ENCODE results near the gene MCRS1.
A peak's percentile ranks its signal among the peaks of the same experiment; 100 is the strongest.

Gene MCRS1

DNA sequence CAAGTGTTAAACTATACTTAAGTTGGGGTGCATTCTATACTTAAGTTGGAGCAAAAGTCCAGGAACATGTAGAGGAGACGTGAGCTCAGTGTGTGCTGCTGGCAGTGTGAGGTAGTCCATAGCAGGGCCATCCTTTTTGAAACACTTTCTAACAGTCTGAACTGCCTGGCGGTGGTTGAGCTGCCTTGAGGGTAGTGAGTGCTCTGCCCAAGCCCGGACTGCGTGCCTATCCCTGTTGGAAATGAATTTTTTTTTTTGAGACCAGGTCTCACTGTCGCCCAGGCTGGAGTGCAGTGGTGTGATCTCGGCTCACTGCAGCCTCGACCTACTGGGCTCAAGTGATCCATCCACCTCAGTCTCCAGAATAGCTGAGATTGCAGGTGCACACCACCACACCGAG, 15.0 kb downstream of the MCRS1 start:
- TF ChIP-seq, protein P1, sequence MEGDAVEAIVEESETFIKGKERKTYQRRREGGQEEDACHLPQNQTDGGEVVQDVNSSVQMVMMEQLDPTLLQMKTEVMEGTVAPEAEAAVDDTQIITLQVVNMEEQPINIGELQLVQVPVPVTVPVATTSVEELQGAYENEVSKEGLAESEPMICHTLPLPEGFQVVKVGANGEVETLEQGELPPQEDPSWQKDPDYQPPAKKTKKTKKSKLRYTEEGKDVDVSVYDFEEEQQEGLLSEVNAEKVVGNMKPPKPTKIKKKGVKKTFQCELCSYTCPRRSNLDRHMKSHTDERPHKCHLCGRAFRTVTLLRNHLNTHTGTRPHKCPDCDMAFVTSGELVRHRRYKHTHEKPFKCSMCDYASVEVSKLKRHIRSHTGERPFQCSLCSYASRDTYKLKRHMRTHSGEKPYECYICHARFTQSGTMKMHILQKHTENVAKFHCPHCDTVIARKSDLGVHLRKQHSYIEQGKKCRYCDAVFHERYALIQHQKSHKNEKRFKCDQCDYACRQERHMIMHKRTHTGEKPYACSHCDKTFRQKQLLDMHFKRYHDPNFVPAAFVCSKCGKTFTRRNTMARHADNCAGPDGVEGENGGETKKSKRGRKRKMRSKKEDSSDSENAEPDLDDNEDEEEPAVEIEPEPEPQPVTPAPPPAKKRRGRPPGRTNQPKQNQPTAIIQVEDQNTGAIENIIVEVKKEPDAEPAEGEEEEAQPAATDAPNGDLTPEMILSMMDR (IDR thresholded peaks at IDR 0.05; ENCODE audit: extremely low read depth, missing control alignments) = no peak
- DNase-seq (ENCODE audit: low spot score) = no peak

DNA sequence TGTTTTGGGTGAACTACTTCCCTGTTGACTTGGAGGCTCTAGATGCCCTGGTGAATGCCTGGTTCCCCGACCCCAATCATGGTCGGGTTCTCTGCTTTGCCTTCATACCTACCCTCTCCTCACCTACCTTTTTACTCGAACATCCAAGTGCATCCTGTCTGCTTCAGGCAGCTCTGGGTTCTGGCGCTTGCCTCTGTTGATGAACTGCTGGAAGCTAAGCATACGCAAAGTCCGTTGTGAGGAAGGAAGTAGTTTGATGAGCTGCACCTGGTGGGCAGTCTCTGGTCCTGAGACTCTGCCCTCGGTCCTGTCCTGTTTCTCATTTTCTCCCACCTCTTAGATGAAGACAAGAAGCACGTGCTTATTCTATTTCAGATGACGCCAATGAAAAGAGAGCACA, 15.5 kb downstream of the MCRS1 start:
- no peak for DNase-seq (ENCODE audit: low spot score)

DNA sequence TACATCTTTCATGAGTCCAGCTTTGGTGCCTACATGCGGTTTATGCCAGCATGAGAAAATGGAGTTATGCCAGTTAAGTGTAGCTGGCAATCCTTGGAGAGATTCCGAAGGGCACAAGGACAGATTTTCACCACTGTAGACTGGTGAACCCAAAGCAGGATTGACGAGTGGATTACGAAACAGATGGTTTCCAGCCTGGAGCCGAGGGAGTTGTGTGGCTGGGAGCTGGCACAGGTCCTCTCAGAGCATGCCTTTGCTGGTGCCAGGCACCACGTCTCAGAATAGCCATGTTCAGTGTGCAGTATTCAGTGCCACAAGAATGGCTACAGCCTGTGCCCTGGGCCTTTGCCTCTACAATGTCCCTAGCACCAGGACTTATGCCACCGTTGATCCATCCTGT, 15.9 kb downstream of the MCRS1 start:
- no peak for DNase-seq (ENCODE audit: low spot score)
- TF ChIP-seq, protein P1 (IDR thresholded peaks at IDR 0.05; ENCODE audit: extremely low read depth, missing control alignments) = no peak

More for the DNA sequence above, 15.5 kb downstream of the MCRS1 start:
- TF ChIP-seq, protein P1 (IDR thresholded peaks at IDR 0.05; ENCODE audit: extremely low read depth, missing control alignments) = no peak

DNA sequence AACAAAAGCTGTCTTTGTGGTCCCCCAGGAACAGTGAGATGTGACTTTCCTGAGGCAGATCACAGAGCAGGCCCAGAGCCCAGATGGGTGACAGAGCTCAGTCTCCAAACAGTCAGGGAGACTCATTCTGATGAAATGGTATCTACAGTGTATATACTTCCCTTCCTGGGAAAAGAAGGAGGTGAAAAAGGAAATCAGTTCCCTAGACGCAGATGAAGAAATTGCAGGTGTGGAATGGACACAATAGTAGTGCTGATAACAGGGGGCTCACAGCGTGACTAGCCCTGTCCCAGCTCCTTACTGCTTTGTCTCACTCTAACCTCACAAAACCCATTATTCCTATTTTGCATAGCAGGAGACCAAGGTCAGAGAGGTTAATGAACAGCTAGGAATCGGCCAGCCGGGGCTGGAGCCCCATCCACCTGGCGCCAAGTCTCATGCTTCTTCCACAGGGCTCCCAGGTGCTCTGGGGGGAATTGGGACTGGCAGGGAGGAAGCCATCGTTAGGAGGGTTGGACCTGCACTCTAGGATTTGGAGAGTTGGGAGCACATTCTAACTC, 17.2 kb downstream of the MCRS1 start:
- DNase-seq (ENCODE audit: low spot score) = no peak
- TF ChIP-seq, protein P1 (IDR thresholded peaks at IDR 0.05; ENCODE audit: extremely low read depth, missing control alignments) = no peak

DNA sequence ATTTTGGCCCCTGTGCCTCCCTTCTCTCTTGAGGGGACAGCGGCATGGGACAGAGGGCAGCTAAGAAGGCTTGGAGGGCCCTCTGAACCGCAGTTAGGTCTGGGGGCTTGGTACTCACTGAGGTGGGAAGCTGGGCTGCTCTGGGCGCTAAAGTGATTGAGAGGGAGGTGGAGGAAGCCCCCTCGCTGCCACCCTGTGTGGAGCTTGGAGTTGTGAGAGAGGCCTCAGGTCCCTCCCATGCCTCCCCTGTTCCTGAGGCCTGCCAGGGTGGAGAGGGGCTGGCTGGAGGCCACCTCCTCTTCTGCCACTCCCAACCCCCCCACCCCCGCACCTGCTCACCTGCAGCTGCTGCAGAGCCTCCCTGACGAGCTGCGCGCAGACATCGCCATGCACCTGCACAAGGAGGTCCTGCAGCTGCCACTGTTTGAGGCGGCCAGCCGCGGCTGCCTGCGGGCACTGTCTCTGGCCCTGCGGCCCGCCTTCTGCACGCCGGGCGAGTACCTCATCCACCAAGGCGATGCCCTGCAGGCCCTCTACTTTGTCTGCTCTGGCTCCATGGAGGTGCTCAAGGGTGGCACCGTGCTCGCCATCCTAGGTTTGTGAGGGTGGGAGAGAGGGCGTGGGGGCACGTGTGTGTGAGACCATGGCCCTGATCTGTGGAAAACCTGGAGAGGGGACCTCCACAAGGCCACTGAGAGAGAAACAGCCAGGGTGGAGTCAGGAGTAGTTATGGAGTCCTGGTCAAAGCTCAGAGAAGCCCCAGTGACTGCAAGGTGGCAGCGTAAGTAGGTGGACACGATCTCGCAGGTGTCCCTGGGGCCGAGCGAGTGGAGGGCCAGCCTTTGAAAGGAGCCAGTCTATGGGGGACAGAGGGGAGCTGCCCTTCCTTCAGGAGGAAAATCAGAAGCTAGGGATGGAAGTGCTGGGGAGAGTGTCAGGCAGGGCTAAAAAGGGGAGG, 17.9 kb downstream of the MCRS1 start:
- TF ChIP-seq, protein P1 (IDR thresholded peaks at IDR 0.05; ENCODE audit: extremely low read depth, missing control alignments) = no peak
- no peak for DNase-seq (ENCODE audit: low spot score)

DNA sequence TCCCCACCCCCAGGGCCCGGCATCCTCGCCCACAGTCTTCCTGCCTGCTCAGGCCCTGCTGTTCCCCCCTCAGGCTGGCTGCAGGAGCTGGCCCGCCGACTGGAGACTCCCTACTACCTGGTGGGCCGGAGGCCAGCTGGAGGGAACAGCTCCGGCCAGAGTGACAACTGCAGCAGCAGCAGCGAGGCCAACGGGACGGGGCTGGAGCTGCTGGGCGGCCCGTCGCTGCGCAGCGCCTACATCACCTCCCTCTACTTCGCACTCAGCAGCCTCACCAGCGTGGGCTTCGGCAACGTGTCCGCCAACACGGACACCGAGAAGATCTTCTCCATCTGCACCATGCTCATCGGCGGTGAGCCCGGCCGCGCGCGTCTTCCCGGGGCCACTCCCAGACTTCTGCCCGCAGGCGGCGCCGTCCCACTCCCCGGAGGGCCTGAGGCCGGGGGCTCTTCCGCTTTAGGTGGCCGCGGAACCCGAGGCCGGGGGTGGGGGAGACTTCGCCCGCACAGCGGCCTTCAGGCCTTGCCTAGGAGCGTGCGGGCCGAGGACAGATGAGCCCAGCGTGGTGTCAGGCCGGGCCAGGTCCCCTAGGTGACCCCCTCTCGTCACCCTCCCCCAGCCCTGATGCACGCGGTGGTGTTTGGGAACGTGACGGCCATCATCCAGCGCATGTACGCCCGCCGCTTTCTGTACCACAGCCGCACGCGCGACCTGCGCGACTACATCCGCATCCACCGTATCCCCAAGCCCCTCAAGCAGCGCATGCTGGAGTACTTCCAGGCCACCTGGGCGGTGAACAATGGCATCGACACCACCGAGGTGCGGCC, 18.9 kb downstream of the MCRS1 start:
- TF ChIP-seq, protein P1 (IDR thresholded peaks at IDR 0.05; ENCODE audit: extremely low read depth, missing control alignments) = no peak
- peak; percentile 53 for DNase-seq (ENCODE audit: low spot score)

Data from GM20000 (cell line).